Lower lobe of right lung (tissue), 2 donors: ENCODE measurements around the gene THEMIS2. TPM values are rescaled to one million over a fixed set of nuclear protein-coding genes. Genes with fewer than 3 reads are reported as not detected.
"Not testable (repeated sequence)": the region's sequence is repeated elsewhere in the genome, so short reads cannot be mapped to it uniquely, and the experiment has no call there.

Source experiments
- ATAC-seq, 2 donors: fragments of 200-7000 bp; cut with Tn5 transposase; one replicate each; pipeline ENCODE4 v1.9.1; 2020 to 2022; ENCODE audit warnings: mild to moderate bottlenecking in 2 of 2, moderate library complexity in 2 of 2
- DNase-seq: peaks from one replicate; pipeline ENCODE4 v3.0.0-alpha.2; 2020
- H3K27ac ChIP-seq: fragments of 200-600 bp; one replicate; pipeline ENCODE4 v1.8.0; 2022
- H3K27me3 ChIP-seq: fragments of 200-600 bp; one replicate; pipeline ENCODE4 v1.8.0; 2022; ENCODE audit warnings: low read depth
- H3K36me3 ChIP-seq: fragments of 200-600 bp; one replicate; pipeline ENCODE4 v1.8.0; 2022; ENCODE audit warnings: mild to moderate bottlenecking
- H3K4me1 ChIP-seq: fragments of 200-600 bp; one replicate; pipeline ENCODE4 v1.8.0; 2022
- H3K4me3 ChIP-seq: fragments of 200-600 bp; one replicate; pipeline ENCODE4 v1.8.0; 2022; ENCODE audit warnings: mild to moderate bottlenecking
- H3K9me3 ChIP-seq: fragments of 200-600 bp; one replicate; pipeline ENCODE4 v1.8.0; 2022
- intact Hi-C: fragments of 100-400 bp; cut with DNase I; formaldehyde crosslinking; loops from one replicate; pipeline ENCODE4 v1.11.0; 2022
- long read RNA-seq: library from polyadenylated mRNA; unstranded; transcript quantifications from one replicate; pipeline ENCODE4 v2.0.0, GENCODE V29; 2021
- total RNA-seq: library from RNA; stranded (reverse); fragmentation: NEBNext Ultra II Directional; extraction: Animal tissue kit (Norgen Biotek cat#: 25700); gene quantifications from one replicate; pipeline ENCODE4 v1.2.1, GENCODE V29; 2021
- TF ChIP-seq, protein P1 (sequence below): fragments of 200-600 bp; IDR thresholded peaks from one replicate; pipeline ENCODE4 v1.8.0; 2022; ENCODE audit warnings: antibody characterized with exemption, mild to moderate bottlenecking
- donor health status: DM: no; HTN: yes; CAD: no; lungs with severe emphysema.

Gene THEMIS2
- 161 TPM for total RNA-seq
- long read RNA-seq, transcript THEMIS2-202 (6 exons, 2,687 nt) = major isoform, 97 of 273 reads
- long read RNA-seq, transcript THEMIS2-204 (4 exons, 1,082 nt) = minor isoform, 15 of 273 reads
- long read RNA-seq, transcript THEMIS2-203 (5 exons, 1,650 nt) = minor isoform, 16 of 273 reads
- long read RNA-seq, partial matches to known transcripts = 110 of 273 reads
- long read RNA-seq, other reads (novel, unspliced or antisense) = 32 of 273 reads

- intact Hi-C loops = no loop called here
- H3K9me3 ChIP-seq = no peaks in the 10 kb centered on the region
- peak within 1 kb of the TSS; percentile 86 for H3K27ac ChIP-seq
- peak; percentile 85 to 87 for ATAC-seq
- DNase-seq = peak; percentile 82
- H3K4me1 ChIP-seq = peaks cover 50% of the 10 kb centered on the region
- no peaks in the 10 kb centered on the region for H3K27me3 ChIP-seq
- H3K36me3 ChIP-seq = peaks cover 6% of the 10 kb centered on the region
- TF ChIP-seq, protein P1, sequence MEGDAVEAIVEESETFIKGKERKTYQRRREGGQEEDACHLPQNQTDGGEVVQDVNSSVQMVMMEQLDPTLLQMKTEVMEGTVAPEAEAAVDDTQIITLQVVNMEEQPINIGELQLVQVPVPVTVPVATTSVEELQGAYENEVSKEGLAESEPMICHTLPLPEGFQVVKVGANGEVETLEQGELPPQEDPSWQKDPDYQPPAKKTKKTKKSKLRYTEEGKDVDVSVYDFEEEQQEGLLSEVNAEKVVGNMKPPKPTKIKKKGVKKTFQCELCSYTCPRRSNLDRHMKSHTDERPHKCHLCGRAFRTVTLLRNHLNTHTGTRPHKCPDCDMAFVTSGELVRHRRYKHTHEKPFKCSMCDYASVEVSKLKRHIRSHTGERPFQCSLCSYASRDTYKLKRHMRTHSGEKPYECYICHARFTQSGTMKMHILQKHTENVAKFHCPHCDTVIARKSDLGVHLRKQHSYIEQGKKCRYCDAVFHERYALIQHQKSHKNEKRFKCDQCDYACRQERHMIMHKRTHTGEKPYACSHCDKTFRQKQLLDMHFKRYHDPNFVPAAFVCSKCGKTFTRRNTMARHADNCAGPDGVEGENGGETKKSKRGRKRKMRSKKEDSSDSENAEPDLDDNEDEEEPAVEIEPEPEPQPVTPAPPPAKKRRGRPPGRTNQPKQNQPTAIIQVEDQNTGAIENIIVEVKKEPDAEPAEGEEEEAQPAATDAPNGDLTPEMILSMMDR = no peak
- H3K4me3 ChIP-seq = peak within 1 kb of the TSS; percentile 72
Observed at GRCh38 chr1:27872059-27872801, at the start of gene THEMIS2. THEMIS2 (plus strand) TSS chr1:27872544; CDS start chr1:27872572, 28 bp downstream.

DNA sequence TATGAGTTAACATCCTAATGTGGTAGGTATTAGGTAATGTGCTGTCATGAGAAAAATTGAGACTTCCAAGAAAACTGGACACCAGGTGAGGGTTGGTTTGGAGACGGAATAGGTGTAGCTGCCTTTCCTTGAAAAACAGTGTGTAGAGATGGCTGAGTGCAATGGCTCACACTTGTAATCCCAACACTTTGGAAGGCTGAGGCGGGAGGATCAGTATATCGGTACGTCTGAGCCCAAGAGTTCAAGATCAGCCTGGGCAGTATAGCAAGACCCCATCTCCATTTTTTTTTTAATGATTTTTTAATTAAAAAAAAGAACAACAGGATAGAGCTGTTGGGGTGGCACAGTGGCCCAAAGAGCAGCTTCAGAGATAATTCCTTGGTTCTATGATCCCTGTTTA is 48.6 kb upstream of the THEMIS2 start:
- intact Hi-C loops = no loop called here
- no peaks in the 10 kb centered on the region for H3K4me1 ChIP-seq
- TF ChIP-seq, protein P1 = no peak
- ATAC-seq = no peak
- H3K27me3 ChIP-seq = no peaks in the 10 kb centered on the region
- H3K4me3 ChIP-seq = no peak overlapping the region
- no peak overlapping the region for H3K27ac ChIP-seq
- H3K36me3 ChIP-seq = peaks cover 58% of the 10 kb centered on the region
- H3K9me3 ChIP-seq = no peaks in the 10 kb centered on the region
- no peak for DNase-seq

- H3K4me1 ChIP-seq = no peaks in the 10 kb centered on the region
- H3K4me3 ChIP-seq = no peak overlapping the region
- DNase-seq (no peak), ATAC-seq (no peak)
- no peak overlapping the region for H3K27ac ChIP-seq
- intact Hi-C loops = no loop called here
- H3K27me3 ChIP-seq = no peaks in the 10 kb centered on the region
- peaks cover 52% of the 10 kb centered on the region for H3K36me3 ChIP-seq
- TF ChIP-seq, protein P1 = no peak
- H3K9me3 ChIP-seq = no peaks in the 10 kb centered on the region
Observed at GRCh38 chr1:27824411-27824810, 47.9 kb upstream of the THEMIS2 start.

DNA sequence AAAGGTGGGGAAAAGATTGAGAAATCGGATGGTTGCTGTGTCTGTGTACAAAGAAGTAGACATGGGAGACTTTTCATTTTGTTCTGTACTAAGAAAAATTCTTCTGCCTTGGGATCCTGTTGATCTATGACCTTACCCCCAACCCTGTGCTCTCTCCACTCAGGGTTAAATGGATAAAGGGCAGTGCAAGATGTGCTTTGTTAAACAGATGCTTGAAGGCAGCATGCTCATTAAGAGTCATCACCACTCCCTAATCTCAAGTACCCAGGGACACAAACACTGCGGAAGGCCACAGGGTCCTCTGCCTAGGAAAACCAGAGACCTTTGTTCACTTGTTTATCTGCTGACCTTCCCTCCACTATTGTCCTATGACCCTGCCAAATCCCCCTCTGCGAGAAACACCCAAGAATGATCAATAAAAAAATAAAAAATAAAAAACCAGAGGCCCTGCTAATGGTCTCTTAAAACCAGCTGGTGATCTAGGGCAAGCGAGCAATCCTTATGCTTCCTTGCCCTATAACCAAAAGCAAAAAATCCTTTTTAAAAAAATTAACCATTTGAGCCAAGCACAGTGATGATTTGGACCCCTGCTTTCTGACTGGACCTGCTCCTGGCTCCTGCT is 42.9 kb upstream of the THEMIS2 start:
- intact Hi-C loops, H3K27ac ChIP-seq, H3K9me3 ChIP-seq, H3K4me3 ChIP-seq, H3K27me3 ChIP-seq, DNase-seq, ATAC-seq: not testable (repeated sequence)
- Histone ChIP-seq H3K36me3 (peaks cover 24% of the 10 kb centered on the region), H3K4me1 (peaks cover 13% of the 10 kb centered on the region)

GRCh38 chr1:27830621-27831440 is 41.5 kb upstream of the THEMIS2 start, which contains the start of gene PPP1R8:
PPP1R8 (plus strand) TSS chr1:27830782; CDS start chr1:27830836, 54 bp downstream.
- intact Hi-C loops = no loop called here

More at GRCh38 chr1:27830621-27831440, 41.5 kb upstream of the THEMIS2 start, which contains the start of gene PPP1R8:
- Histone ChIP-seq H3K9me3 (no peaks in the 10 kb centered on the region), H3K36me3 (peaks cover 29% of the 10 kb centered on the region), H3K27me3 (no peaks in the 10 kb centered on the region), H3K4me1 (peaks cover 23% of the 10 kb centered on the region), H3K27ac (peak within 1 kb of the TSS; percentile 92), H3K4me3 (peak within 1 kb of the TSS; percentile 89)
- TF ChIP-seq, protein P1 = no peak
- ATAC-seq (peak; percentile 100), DNase-seq (peak; percentile 96)
